PC-3 (cell line): Measurements from ENCODE around the gene SNX13.

Source experiments
- CTCF ChIP-seq: fragments of 300-600 bp; sonication (generic); conservative IDR thresholded peaks from 2 replicates; pipeline ENCODE4 v1.5.1; 2017; ENCODE audit warnings: antibody characterized with exemption, low read depth, mild to moderate bottlenecking, low read length
- EZH2 ChIP-seq: fragments of 300-600 bp; sonication (generic); IDR thresholded peaks from one replicate; pipeline ENCODE4 v1.6.1; 2017; ENCODE audit warnings: antibody characterized with exemption, mild to moderate bottlenecking, low read length; ENCODE audit not compliant: unreplicated experiment
- EZH2phosphoT487 ChIP-seq: fragments of 300-600 bp; sonication (generic); IDR thresholded peaks from 2 replicates; pipeline ENCODE4 v1.6.1; 2018; ENCODE audit warnings: mild to moderate bottlenecking, antibody characterized with exemption, low read length, borderline replicate concordance

- TF ChIP-seq CTCF = no peak
- no peak for TF ChIP-seq EZH2phosphoT487
- no peak for TF ChIP-seq EZH2
Measured at GRCh38 chr7:17782216-17782549, 158.1 kb downstream of the SNX13 start.
